ENCODE measurements around the gene ATOH1. TPM values are rescaled to one million over a fixed set of nuclear protein-coding genes. Genes with fewer than 3 reads are reported as not detected.

Gene ATOH1
- total RNA-seq, 1 experiment from 2014 or later = not detected

DNA sequence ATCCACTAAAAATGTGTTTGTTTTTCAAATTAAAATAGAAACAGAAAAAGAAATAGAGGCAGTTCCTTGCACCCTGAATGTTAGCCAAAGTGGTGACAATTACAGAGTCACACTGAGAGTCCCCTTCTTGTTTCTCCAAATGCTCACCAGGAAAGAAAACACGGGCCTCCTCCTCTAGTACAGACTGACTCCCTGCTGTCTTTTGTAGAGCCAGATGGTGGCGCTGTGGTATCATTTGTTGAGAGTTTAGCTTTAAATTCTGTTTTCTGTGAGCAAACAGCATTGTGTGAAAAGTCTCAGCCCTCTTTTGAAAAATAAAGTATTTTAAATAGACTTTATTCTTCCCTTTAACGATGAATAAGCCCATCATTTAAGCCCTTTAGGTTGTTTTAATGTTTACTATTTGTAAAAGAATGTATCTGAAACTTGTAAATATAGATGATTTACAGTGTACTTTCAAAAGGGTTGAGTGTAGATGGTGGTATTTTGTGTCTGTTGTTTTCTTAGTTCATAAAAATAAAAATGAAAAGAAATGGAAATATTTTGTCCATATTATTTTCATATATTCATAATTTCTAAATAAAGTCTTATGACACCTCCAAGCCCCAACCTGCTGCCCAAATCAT is 36.9 kb upstream of the ATOH1 start:
- Histone ChIP-seq H3K9ac (ENCODE audit: extremely low read depth, insufficient read length, low read length) (no peak overlapping the region), H3K14ac (ENCODE audit: insufficient read depth, low read length) (no peak overlapping the region), H3K79me2 (ENCODE audit: insufficient read depth, low read length) (no peaks in the 10 kb centered on the region), H2BK20ac (ENCODE audit: low read depth, low read length, poor library complexity, severe bottlenecking) (no peak overlapping the region), H2BK12ac (ENCODE audit: insufficient read length, low read depth, low read length) (no peak overlapping the region), H3T11ph (ENCODE audit: low read length) (no peak overlapping the region), H3K18ac (ENCODE audit: insufficient read length, low read depth, low read length) (no peak overlapping the region), H4K20me1 (ENCODE audit: control insufficient read depth, insufficient read depth, insufficient read length) (no peaks in the 10 kb centered on the region), H2AK5ac (ENCODE audit: insufficient read length, low read length) (no peak overlapping the region), H3K23ac (ENCODE audit: insufficient read length, low read depth, low read length) (no peak overlapping the region), H4K91ac (ENCODE audit: insufficient read length, low read depth, low read length) (no peak overlapping the region), H3K27me3 (ENCODE audit: insufficient read depth, low read length) (no peaks in the 10 kb centered on the region), H2BK120ac (ENCODE audit: low read depth, low read length, poor library complexity, severe bottlenecking) (no peak overlapping the region), H3K4me2 (ENCODE audit: insufficient read depth, insufficient read length, low read length) (no peak overlapping the region), H3K56ac (ENCODE audit: insufficient read length, low read depth, low read length) (no peak overlapping the region), H2BK15ac (ENCODE audit: low read depth, low read length) (no peak overlapping the region), H4K5ac (ENCODE audit: insufficient read length, low read depth, low read length) (no peak overlapping the region), H2AFZ (ENCODE audit: low read length) (no peak overlapping the region), H3K27ac (ENCODE audit: insufficient read length, low read depth, low read length) (no peak overlapping the region), H3K4me1 (ENCODE audit: insufficient read depth, low read length) (no peaks in the 10 kb centered on the region), H3K79me1 (ENCODE audit: insufficient read depth, low read depth, low read length, poor library complexity, severe bottlenecking) (no peaks in the 10 kb centered on the region), H2BK5ac (ENCODE audit: insufficient read length, low read length) (no peak overlapping the region), H3K9me3 (ENCODE audit: control insufficient read depth, low read depth, low read length) (no peaks in the 10 kb centered on the region), H3K23me2 (ENCODE audit: insufficient read length, low read depth, low read length, poor library complexity, severe bottlenecking) (no peaks in the 10 kb centered on the region), H4K8ac (replicated peaks; ENCODE audit: insufficient read length, low read depth, low read length) (no peak overlapping the region), H3K4ac (ENCODE audit: low read depth, low read length) (no peak overlapping the region)
- Mint-ChIP-seq H3K36me3 (ENCODE audit: insufficient read depth in 1 of 3, low read depth in 3 of 3) (no peaks in the 10 kb centered on the region), H3K4me1 (peaks cover 5 to 6% of the 10 kb centered on the region in 2 experiments; a peak in 3 of 4 replicates), H3K27me3 (ENCODE audit: low read depth) (no peaks in the 10 kb centered on the region; the same call in none of the 2 replicates), H3K9me3 (no peaks in the 10 kb centered on the region), H3K27ac (no peak overlapping the region), H3K4me3 (no peak overlapping the region)
- peak; percentile 56 for DNase-seq
- WGBS (ENCODE audit: extremely low coverage, insufficient read length, low lambda C conversion rate) = no CpG with 5 or more reads among the region's 3 CpGs
- TF ChIP-seq, protein P1, sequence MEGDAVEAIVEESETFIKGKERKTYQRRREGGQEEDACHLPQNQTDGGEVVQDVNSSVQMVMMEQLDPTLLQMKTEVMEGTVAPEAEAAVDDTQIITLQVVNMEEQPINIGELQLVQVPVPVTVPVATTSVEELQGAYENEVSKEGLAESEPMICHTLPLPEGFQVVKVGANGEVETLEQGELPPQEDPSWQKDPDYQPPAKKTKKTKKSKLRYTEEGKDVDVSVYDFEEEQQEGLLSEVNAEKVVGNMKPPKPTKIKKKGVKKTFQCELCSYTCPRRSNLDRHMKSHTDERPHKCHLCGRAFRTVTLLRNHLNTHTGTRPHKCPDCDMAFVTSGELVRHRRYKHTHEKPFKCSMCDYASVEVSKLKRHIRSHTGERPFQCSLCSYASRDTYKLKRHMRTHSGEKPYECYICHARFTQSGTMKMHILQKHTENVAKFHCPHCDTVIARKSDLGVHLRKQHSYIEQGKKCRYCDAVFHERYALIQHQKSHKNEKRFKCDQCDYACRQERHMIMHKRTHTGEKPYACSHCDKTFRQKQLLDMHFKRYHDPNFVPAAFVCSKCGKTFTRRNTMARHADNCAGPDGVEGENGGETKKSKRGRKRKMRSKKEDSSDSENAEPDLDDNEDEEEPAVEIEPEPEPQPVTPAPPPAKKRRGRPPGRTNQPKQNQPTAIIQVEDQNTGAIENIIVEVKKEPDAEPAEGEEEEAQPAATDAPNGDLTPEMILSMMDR (conservative IDR thresholded peaks at IDR 0.05) = peak; percentile 94

All from H9 (cell line).